CD4-positive, CD25-positive, alpha-beta regulatory T cell (primary cell): ENCODE data around the gene C10orf88. TPM values are rescaled to one million over a fixed set of nuclear protein-coding genes. Genes with fewer than 3 reads are reported as not detected.

ENCODE experiments used
- polyA plus RNA-seq, 4 donors: library from polyadenylated mRNA; unstranded; fragments of 300-500 nt; fragmentation: Illumina TruSeq; gene quantifications; one replicate each; pipeline ENCODE4 v1.2.3, GENCODE V29; 2021
- total RNA-seq: library from RNA; stranded (reverse); gene quantifications from one replicate; pipeline ENCODE4 v1.2.3, GENCODE V29; 2022

The C10orf88 gene
- total and polyA plus RNA-seq, 5 donors from 2014 or later, result 7.7 to 14.2 (median 10.7) TPM

Other genes with a start within 250 kb of the C10orf88 start
- gene CUZD1, start 108.4 kb downstream of the C10orf88 start, total RNA-seq, result 1.9 TPM
- 1 to 10 TPM in 3 of 4 donors, under 1 TPM in 1; 0.53 to 1.7 (median 1.3) TPM for gene CUZD1, start 108.4 kb downstream of the C10orf88 start, polyA plus RNA-seq
- 17.2 TPM for gene FAM24B, start 74.6 kb downstream of the C10orf88 start, total RNA-seq
- gene FAM24B, start 74.6 kb downstream of the C10orf88 start, polyA plus RNA-seq, result 10 to 100 TPM in 2 of 4 donors, 1 to 10 TPM in 2; 5.5 to 13.5 (median 9.8) TPM
- gene FAM24A, start 43.6 kb downstream of the C10orf88 start, total RNA-seq, result not detected
- not detected for gene FAM24A, start 43.6 kb downstream of the C10orf88 start, polyA plus RNA-seq
- 9.5 TPM for gene PSTK, start 26.2 kb upstream of the C10orf88 start, total RNA-seq
- 1 to 10 TPM; 4.1 to 9.2 (median 7.8) TPM for gene PSTK, start 26.2 kb upstream of the C10orf88 start, polyA plus RNA-seq
- 50.2 TPM for gene IKZF5, start 54.6 kb upstream of the C10orf88 start, total RNA-seq
- 10 to 100 TPM; 15.4 to 27.6 (median 17.3) TPM for gene IKZF5, start 54.6 kb upstream of the C10orf88 start, polyA plus RNA-seq
- 23.8 TPM for gene ACADSB, start 54.8 kb upstream of the C10orf88 start, total RNA-seq
- gene ACADSB, start 54.8 kb upstream of the C10orf88 start, polyA plus RNA-seq, result 10 to 100 TPM; 20.5 to 31.5 (median 28.6) TPM
- gene HMX3, start 181.7 kb upstream of the C10orf88 start, total RNA-seq, result not detected
- gene HMX3, start 181.7 kb upstream of the C10orf88 start, polyA plus RNA-seq, result not detected
- gene HMX2, start 193.9 kb upstream of the C10orf88 start, total RNA-seq, result not detected
- gene HMX2, start 193.9 kb upstream of the C10orf88 start, polyA plus RNA-seq, result under 1 TPM in 1 of 4 donors, not detected in 3; 0.37 TPM
- gene BUB3, start 200.2 kb upstream of the C10orf88 start, total RNA-seq, result 162 TPM
- 100 to 1,000 TPM; 311 to 369 (median 336) TPM for gene BUB3, start 200.2 kb upstream of the C10orf88 start, polyA plus RNA-seq